Pancreas (tissue), 10 donors: ENCODE data around the gene TNFSF11. TPM values are rescaled to one million over a fixed set of nuclear protein-coding genes. Genes with fewer than 3 reads are reported as not detected.

ENCODE experiments used
- ATAC-seq, 4 donors: fragments of 200-7000 bp; cut with Tn5 transposase; one replicate each; pipeline versions ENCODE4 v1.8.0 to v1.9.1; 2020; ENCODE audit warnings: mild to moderate bottlenecking in 4 of 4, moderate library complexity in 4 of 4
- DNase-seq, 6 donors: peaks; one replicate each; pipeline ENCODE4 v3.0.0-alpha.2; 2020
- FAIRE-seq: peaks from 2 replicates; lab custom pipeline; 2012; peaks lifted over from hg19 to GRCh38; lab: Jason Lieb, UNC
- H3K27ac ChIP-seq, 4 donors: fragments of 200-600 bp; sonication (generic); 1 replicate in 3 of 4; 2 replicates in 1 of 4; pipeline versions ENCODE4 v1.5.0 to v1.8.0; 2020
- H3K27me3 ChIP-seq, 4 donors: fragments of 200-600 bp; one replicate each; pipeline ENCODE4 v1.8.0; 2021
- H3K36me3 ChIP-seq, 3 donors: fragments of 200-600 bp; sonication (generic) in 1 of 3; one replicate each; pipeline versions ENCODE4 v1.5.0 to v1.8.0; 2020 to 2021
- H3K4me1 ChIP-seq, 3 donors: fragments of 200-600 bp; one replicate each; pipeline ENCODE4 v1.8.0; 2021
- H3K4me3 ChIP-seq, 4 donors: fragments of 200-600 bp; sonication (generic) in 2 of 4; one replicate each; pipeline versions ENCODE4 v1.5.0 to v1.8.0; 2020 to 2021
- H3K9me3 ChIP-seq, 4 donors: fragments of 200-600 bp; one replicate each; pipeline ENCODE4 v1.8.0; 2021
- WGBS, 2 donors: extraction: QIAGEN DNeasy Blood & Tissue Kit; methylation state at CpG; one replicate each; pipeline ENCODE4 v1.1.7; 2013; 5-methylcytosine and 5-hydroxymethylcytosine counted together
- intact Hi-C, 3 donors: fragments of 100-400 bp; cut with DNase I; formaldehyde crosslinking; loops; one replicate each; pipeline versions ENCODE4 v1.11.1 to v1.14.2; 2022
- polyA plus RNA-seq, 2 donors: library from polyadenylated mRNA; stranded (reverse); fragments of 200-250 nt; gene quantifications; one replicate each; pipeline ENCODE4 v1.2.3, GENCODE V29; 2013
- total RNA-seq, 6 donors: library from RNA; stranded (reverse); fragmentation: NEBNext Ultra II Directional in 4 of 6; extraction: Animal tissue kit (Norgen Biotek cat#: 25700) in 4 of 6; gene quantifications; one replicate each; pipeline versions ENCODE4 v1.2.1 to v1.2.4, GENCODE V29; 2021 to 2023
- TF ChIP-seq, protein P1 (sequence below), 4 donors: fragments of 200-600 bp; sonication (generic) in 3 of 4; IDR thresholded peaks; one replicate each; pipeline versions ENCODE4 v1.5.0 to v1.8.0; 2021; ENCODE audit warnings: antibody characterized with exemption in 4 of 4
- donor health status: healthy with polysubstance abuse.
- donor health status: DM: no; HTN: no; CAD: no; lungs with moderate emphysema.
- donor health status: DM: no; HTN: no; CAD: no.
- donor health status: control.
- donor health status: control.
- donor health status: Bipolar disorder and iron deficiency.
- donor health status: DM: yes; HTN: yes; CAD: no.
- donor health status: DM: no; HTN: no; CAD: no.
- donor health status: DM: no; HTN: no; CAD: no.
- donor health status: DM: yes; HTN: yes; CAD: no.

TNFSF11 gene
- total and polyA plus RNA-seq, 8 donors: 0.11 to 1.1 (median 0.26) TPM; not detected in 3

- no peak overlapping the region for H3K27ac ChIP-seq
- 61 to 71% methylated on average over 5 of the region's 5 CpGs for WGBS, 2 donors
- intact Hi-C loops: no loop called here
- TF ChIP-seq, protein P1, sequence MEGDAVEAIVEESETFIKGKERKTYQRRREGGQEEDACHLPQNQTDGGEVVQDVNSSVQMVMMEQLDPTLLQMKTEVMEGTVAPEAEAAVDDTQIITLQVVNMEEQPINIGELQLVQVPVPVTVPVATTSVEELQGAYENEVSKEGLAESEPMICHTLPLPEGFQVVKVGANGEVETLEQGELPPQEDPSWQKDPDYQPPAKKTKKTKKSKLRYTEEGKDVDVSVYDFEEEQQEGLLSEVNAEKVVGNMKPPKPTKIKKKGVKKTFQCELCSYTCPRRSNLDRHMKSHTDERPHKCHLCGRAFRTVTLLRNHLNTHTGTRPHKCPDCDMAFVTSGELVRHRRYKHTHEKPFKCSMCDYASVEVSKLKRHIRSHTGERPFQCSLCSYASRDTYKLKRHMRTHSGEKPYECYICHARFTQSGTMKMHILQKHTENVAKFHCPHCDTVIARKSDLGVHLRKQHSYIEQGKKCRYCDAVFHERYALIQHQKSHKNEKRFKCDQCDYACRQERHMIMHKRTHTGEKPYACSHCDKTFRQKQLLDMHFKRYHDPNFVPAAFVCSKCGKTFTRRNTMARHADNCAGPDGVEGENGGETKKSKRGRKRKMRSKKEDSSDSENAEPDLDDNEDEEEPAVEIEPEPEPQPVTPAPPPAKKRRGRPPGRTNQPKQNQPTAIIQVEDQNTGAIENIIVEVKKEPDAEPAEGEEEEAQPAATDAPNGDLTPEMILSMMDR (IDR thresholded peaks at IDR 0.05): no peak
- H3K9me3 ChIP-seq: no peaks in the 10 kb centered on the region
- H3K36me3 ChIP-seq: no peaks in the 10 kb centered on the region
- FAIRE-seq: no peak
- H3K27me3 ChIP-seq: peaks cover 0 to 2% (median 0%) of the 10 kb centered on the region in 4 donors
- no peak overlapping the region for H3K4me3 ChIP-seq
- ATAC-seq: no peak
- H3K4me1 ChIP-seq: no peaks in the 10 kb centered on the region
- no peak for DNase-seq
Observed at GRCh38 chr13:42656958-42657357, 83.0 kb downstream of the TNFSF11 start.

Other genes with a start within 250 kb of the TNFSF11 start
- gene FAM216B, start 207.4 kb downstream of the TNFSF11 start, total RNA-seq: under 1 TPM in 1 of 6 donors, not detected in 5; 0.06 TPM
- gene FAM216B, start 207.4 kb downstream of the TNFSF11 start, polyA plus RNA-seq: not detected